ENCODE results near the gene DTX3. TPM values are rescaled to one million over a fixed set of nuclear protein-coding genes. Genes with fewer than 3 reads are reported as not detected.

The DTX3 gene
- total and polyA plus RNA-seq, 2 of the 13 experiments (the other 11 are each of a cell fraction or from before 2014, with no cell fraction given) = 9.0 to 27.2 TPM

GRCh38 chr12:57579677-57580465 is 24.8 kb upstream of the DTX3 start (continued):
- TF ChIP-seq TIGD3 (CRISPR knock-in tag; IDR thresholded peaks at IDR 0.05; ENCODE audit: borderline replicate concordance) = no peak
- peak; percentile 56; the same call in 1 of the 2 replicates for TF ChIP-seq POLR2AphosphoS5 (IDR thresholded peaks at IDR 0.05; ENCODE audit: low read depth, low read length)
- no peak for TF ChIP-seq LBX2 (CRISPR knock-in tag; IDR thresholded peaks at IDR 0.05; ENCODE audit: borderline replicate concordance)
- TF ChIP-seq HOXA7 (CRISPR knock-in tag; IDR thresholded peaks at IDR 0.05) = no peak
- no peak for TF ChIP-seq PHB2 (IDR thresholded peaks at IDR 0.05; ENCODE audit: partially characterized antibody)
- TF ChIP-seq ZNF816 (CRISPR knock-in tag; IDR thresholded peaks at IDR 0.05; ENCODE audit: borderline replicate concordance) = no peak
- no peak; the same call in 1 of the 2 replicates for TF ChIP-seq ZNF556 (CRISPR knock-in tag; IDR thresholded peaks at IDR 0.05; ENCODE audit: borderline replicate concordance)
- TF ChIP-seq KDM4B (CRISPR knock-in tag; IDR thresholded peaks at IDR 0.05) = no peak
- TF ChIP-seq ZSCAN22 (CRISPR knock-in tag; IDR thresholded peaks at IDR 0.05) = no peak
- TF ChIP-seq ZNF496 (CRISPR knock-in tag; IDR thresholded peaks at IDR 0.05; ENCODE audit: insufficient replicate concordance) = no peak
- TF ChIP-seq ZNF883 (CRISPR knock-in tag; IDR thresholded peaks at IDR 0.05; ENCODE audit: not compliant biosample characterization) = peak; percentile 17
- TF ChIP-seq NCOA1 (CRISPR knock-in tag; IDR thresholded peaks at IDR 0.05) = no peak
- TF ChIP-seq ZNF335 (CRISPR knock-in tag; IDR thresholded peaks at IDR 0.05) = no peak
- TF ChIP-seq THYN1 (CRISPR knock-in tag; IDR thresholded peaks at IDR 0.05; ENCODE audit: borderline replicate concordance, low read depth) = no peak
- TF ChIP-seq GLMP (CRISPR knock-in tag; IDR thresholded peaks at IDR 0.05; ENCODE audit: borderline replicate concordance) = no peak
- 0 out of 2 replicates have a peak, but pooled peaks have one; percentile 64 for TF ChIP-seq SNAPC5 (CRISPR knock-in tag; IDR thresholded peaks at IDR 0.05; ENCODE audit: borderline replicate concordance)
- no peak for TF ChIP-seq ZNF207 (IDR thresholded peaks at IDR 0.05; ENCODE audit: borderline replicate concordance)
- no peak for TF ChIP-seq ZNF343 (CRISPR knock-in tag; IDR thresholded peaks at IDR 0.05)
- TF ChIP-seq GRHL1 (CRISPR knock-in tag; conservative IDR thresholded peaks at IDR 0.05) = no peak
- TF ChIP-seq MTF1 (CRISPR knock-in tag; IDR thresholded peaks at IDR 0.05) = no peak
- TF ChIP-seq THRA (CRISPR knock-in tag; IDR thresholded peaks at IDR 0.05; ENCODE audit: borderline replicate concordance) = no peak

Data from HepG2 (cell line).